Measurements from ENCODE around the gene FAM3B.

FAM3B gene

GRCh38 chr21:41397471-41397891 is 80.9 kb downstream of the FAM3B start:
- H3K4me3 ChIP-seq (ENCODE audit: low read length): no peak overlapping the region
- no peaks in the 10 kb centered on the region for H3K4me1 ChIP-seq (ENCODE audit: control insufficient read depth, insufficient read depth, low read length)
- H3K36me3 ChIP-seq (ENCODE audit: control insufficient read depth, insufficient read depth, low read length): no peaks in the 10 kb centered on the region
- no peaks in the 10 kb centered on the region for H3K9me3 ChIP-seq (ENCODE audit: control insufficient read depth, insufficient read depth, low read length)
- H3K27ac ChIP-seq (ENCODE audit: low read length): no peak overlapping the region
- WGBS (ENCODE audit: insufficient coverage, insufficient read length): no CpG with 5 or more reads among the region's 7 CpGs
- no peak for DNase-seq (ENCODE audit: low read depth, low spot score)
- H3K27me3 ChIP-seq (ENCODE audit: control insufficient read depth, insufficient read depth, low read length): no peaks in the 10 kb centered on the region

GRCh38 chr21:41398251-41398650 is 81.7 kb downstream of the FAM3B start:
- Histone ChIP-seq H3K27ac (ENCODE audit: low read length) (no peak overlapping the region), H3K4me3 (ENCODE audit: low read length) (no peak overlapping the region), H3K4me1 (ENCODE audit: control insufficient read depth, insufficient read depth, low read length) (no peaks in the 10 kb centered on the region), H3K9me3 (ENCODE audit: control insufficient read depth, insufficient read depth, low read length) (no peaks in the 10 kb centered on the region), H3K36me3 (ENCODE audit: control insufficient read depth, insufficient read depth, low read length) (no peaks in the 10 kb centered on the region), H3K27me3 (ENCODE audit: control insufficient read depth, insufficient read depth, low read length) (no peaks in the 10 kb centered on the region)
- WGBS (ENCODE audit: insufficient coverage, insufficient read length): no CpG with 5 or more reads among the region's 4 CpGs
- DNase-seq (ENCODE audit: low read depth, low spot score): no peak

- H3K4me3 ChIP-seq (ENCODE audit: low read length): no peak overlapping the region
- H3K27me3 ChIP-seq (ENCODE audit: control insufficient read depth, insufficient read depth, low read length): no peaks in the 10 kb centered on the region
- H3K9me3 ChIP-seq (ENCODE audit: control insufficient read depth, insufficient read depth, low read length): no peaks in the 10 kb centered on the region
- no peak for DNase-seq (ENCODE audit: low read depth, low spot score)
- H3K27ac ChIP-seq (ENCODE audit: low read length): no peak overlapping the region
- H3K36me3 ChIP-seq (ENCODE audit: control insufficient read depth, insufficient read depth, low read length): no peaks in the 10 kb centered on the region
- WGBS (ENCODE audit: insufficient coverage, insufficient read length): no CpG with 5 or more reads among the region's 16 CpGs
- H3K4me1 ChIP-seq (ENCODE audit: control insufficient read depth, insufficient read depth, low read length): no peaks in the 10 kb centered on the region
Measured at GRCh38 chr21:41398831-41399230, 82.2 kb downstream of the FAM3B start.

GRCh38 chr21:41399246-41399800 is 82.7 kb downstream of the FAM3B start:
- DNase-seq (ENCODE audit: low read depth, low spot score): no peak
- Histone ChIP-seq H3K36me3 (ENCODE audit: control insufficient read depth, insufficient read depth, low read length) (no peaks in the 10 kb centered on the region), H3K4me3 (ENCODE audit: low read length) (no peak overlapping the region), H3K9me3 (ENCODE audit: control insufficient read depth, insufficient read depth, low read length) (no peaks in the 10 kb centered on the region), H3K27me3 (ENCODE audit: control insufficient read depth, insufficient read depth, low read length) (no peaks in the 10 kb centered on the region), H3K4me1 (ENCODE audit: control insufficient read depth, insufficient read depth, low read length) (no peaks in the 10 kb centered on the region), H3K27ac (ENCODE audit: low read length) (no peak overlapping the region)
- WGBS (ENCODE audit: insufficient coverage, insufficient read length): no CpG with 5 or more reads among the region's 7 CpGs

GRCh38 chr21:41402231-41402630 is 85.6 kb downstream of the FAM3B start:
- Histone ChIP-seq H3K36me3 (ENCODE audit: control insufficient read depth, insufficient read depth, low read length) (no peaks in the 10 kb centered on the region), H3K27me3 (ENCODE audit: control insufficient read depth, insufficient read depth, low read length) (no peaks in the 10 kb centered on the region), H3K27ac (ENCODE audit: low read length) (no peak overlapping the region), H3K9me3 (ENCODE audit: control insufficient read depth, insufficient read depth, low read length) (no peaks in the 10 kb centered on the region), H3K4me1 (ENCODE audit: control insufficient read depth, insufficient read depth, low read length) (no peaks in the 10 kb centered on the region), H3K4me3 (ENCODE audit: low read length) (no peak overlapping the region)
- no peak for DNase-seq (ENCODE audit: low read depth, low spot score)
- WGBS (ENCODE audit: insufficient coverage, insufficient read length): no CpG with 5 or more reads among the region's 11 CpGs

- H3K4me1 ChIP-seq (ENCODE audit: control insufficient read depth, insufficient read depth, low read length): no peaks in the 10 kb centered on the region
- no peak for DNase-seq (ENCODE audit: low read depth, low spot score)
- no peak overlapping the region for H3K27ac ChIP-seq (ENCODE audit: low read length)
- H3K36me3 ChIP-seq (ENCODE audit: control insufficient read depth, insufficient read depth, low read length): no peaks in the 10 kb centered on the region
- H3K4me3 ChIP-seq (ENCODE audit: low read length): no peak overlapping the region
- WGBS (ENCODE audit: insufficient coverage, insufficient read length): no CpG with 5 or more reads among the region's 10 CpGs
- H3K27me3 ChIP-seq (ENCODE audit: control insufficient read depth, insufficient read depth, low read length): no peaks in the 10 kb centered on the region
- no peaks in the 10 kb centered on the region for H3K9me3 ChIP-seq (ENCODE audit: control insufficient read depth, insufficient read depth, low read length)
Measured at GRCh38 chr21:41402796-41403195, 86.2 kb downstream of the FAM3B start.

GRCh38 chr21:41403331-41403730 is 86.7 kb downstream of the FAM3B start:
- no peak overlapping the region for H3K27ac ChIP-seq (ENCODE audit: low read length)
- H3K36me3 ChIP-seq (ENCODE audit: control insufficient read depth, insufficient read depth, low read length): no peaks in the 10 kb centered on the region
- no CpG with 5 or more reads among the region's 9 CpGs for WGBS (ENCODE audit: insufficient coverage, insufficient read length)
- no peaks in the 10 kb centered on the region for H3K27me3 ChIP-seq (ENCODE audit: control insufficient read depth, insufficient read depth, low read length)
- no peaks in the 10 kb centered on the region for H3K9me3 ChIP-seq (ENCODE audit: control insufficient read depth, insufficient read depth, low read length)
- H3K4me3 ChIP-seq (ENCODE audit: low read length): no peak overlapping the region
- no peak for DNase-seq (ENCODE audit: low read depth, low spot score)
- no peaks in the 10 kb centered on the region for H3K4me1 ChIP-seq (ENCODE audit: control insufficient read depth, insufficient read depth, low read length)

GRCh38 chr21:41403966-41404365 is 87.4 kb downstream of the FAM3B start:
- no peak overlapping the region for H3K4me3 ChIP-seq (ENCODE audit: low read length)
- DNase-seq (ENCODE audit: low read depth, low spot score): no peak
- no CpG with 5 or more reads among the region's 10 CpGs for WGBS (ENCODE audit: insufficient coverage, insufficient read length)
- no peaks in the 10 kb centered on the region for H3K9me3 ChIP-seq (ENCODE audit: control insufficient read depth, insufficient read depth, low read length)
- H3K36me3 ChIP-seq (ENCODE audit: control insufficient read depth, insufficient read depth, low read length): no peaks in the 10 kb centered on the region
- no peaks in the 10 kb centered on the region for H3K4me1 ChIP-seq (ENCODE audit: control insufficient read depth, insufficient read depth, low read length)
- no peaks in the 10 kb centered on the region for H3K27me3 ChIP-seq (ENCODE audit: control insufficient read depth, insufficient read depth, low read length)
- H3K27ac ChIP-seq (ENCODE audit: low read length): no peak overlapping the region

GRCh38 chr21:41405321-41405720 is 88.7 kb downstream of the FAM3B start:
- no peak for DNase-seq (ENCODE audit: low read depth, low spot score)
- Histone ChIP-seq H3K27ac (ENCODE audit: low read length) (no peak overlapping the region), H3K9me3 (ENCODE audit: control insufficient read depth, insufficient read depth, low read length) (no peaks in the 10 kb centered on the region), H3K4me1 (ENCODE audit: control insufficient read depth, insufficient read depth, low read length) (no peaks in the 10 kb centered on the region), H3K27me3 (ENCODE audit: control insufficient read depth, insufficient read depth, low read length) (no peaks in the 10 kb centered on the region), H3K4me3 (ENCODE audit: low read length) (no peak overlapping the region), H3K36me3 (ENCODE audit: control insufficient read depth, insufficient read depth, low read length) (no peaks in the 10 kb centered on the region)
- WGBS (ENCODE audit: insufficient coverage, insufficient read length): no CpG with 5 or more reads among the region's 4 CpGs

- H3K27me3 ChIP-seq (ENCODE audit: control insufficient read depth, insufficient read depth, low read length): no peaks in the 10 kb centered on the region
- peaks cover 2% of the 10 kb centered on the region; the same call in 1 of the 2 replicates for H3K9me3 ChIP-seq (ENCODE audit: control insufficient read depth, insufficient read depth, low read length)
- H3K27ac ChIP-seq (ENCODE audit: low read length): no peak overlapping the region
- H3K4me3 ChIP-seq (ENCODE audit: low read length): no peak overlapping the region
- WGBS (ENCODE audit: insufficient coverage, insufficient read length): no CpG with 5 or more reads among the region's 6 CpGs
- no peaks in the 10 kb centered on the region for H3K36me3 ChIP-seq (ENCODE audit: control insufficient read depth, insufficient read depth, low read length)
- H3K4me1 ChIP-seq (ENCODE audit: control insufficient read depth, insufficient read depth, low read length): no peaks in the 10 kb centered on the region
- DNase-seq (ENCODE audit: low read depth, low spot score): no peak
Measured at GRCh38 chr21:41406340-41406739, 89.7 kb downstream of the FAM3B start.
